Right kidney (tissue), 9 donors: ENCODE data around the gene PICALM.
"Not testable (repeated sequence)": the region's sequence is repeated elsewhere in the genome, so short reads cannot be mapped to it uniquely, and the experiment has no call there.

Experiments used
- DNase-seq: peaks from one replicate; pipeline ENCODE4 v3.0.0-alpha.2; 2016
- long read RNA-seq, 8 donors: transcript quantifications; one replicate each; lab custom pipeline, GENCODE V29; 2026

Gene PICALM
- long read RNA-seq, donor 1, transcript PICALM-219 (20 exons, 3,474 nt), result minor isoform, 8 of 98 reads
- long read RNA-seq, donor 1, transcript PICALM-205 (3 exons, 738 nt), result major isoform, 10 of 98 reads
- long read RNA-seq, donor 1, partial matches to known transcripts, result 72 of 98 reads
- long read RNA-seq, donor 1, other reads (novel, unspliced or antisense), result 6 of 98 reads
- long read RNA-seq, donor 2, transcript PICALM-205 (3 exons, 738 nt), result major isoform, 5 of 8 reads
- long read RNA-seq, donor 2, partial matches to known transcripts, result 0 of 8 reads
- long read RNA-seq, donor 2, other reads (novel, unspliced or antisense), result 0 of 8 reads
- long read RNA-seq, donor 3, transcript PICALM-205 (3 exons, 738 nt), result minor isoform, 5 of 12 reads
- long read RNA-seq, donor 3, transcript PICALM-219 (20 exons, 3,474 nt), result major isoform, 7 of 12 reads
- long read RNA-seq, donor 3, partial matches to known transcripts, result 0 of 12 reads
- long read RNA-seq, donor 3, other reads (novel, unspliced or antisense), result 0 of 12 reads
- long read RNA-seq, donor 4, transcript PICALM-219 (20 exons, 3,474 nt), result major isoform, 9 of 34 reads
- long read RNA-seq, donor 4, transcript PICALM-205 (3 exons, 738 nt), result major isoform, 9 of 34 reads
- long read RNA-seq, donor 4, partial matches to known transcripts, result 11 of 34 reads
- long read RNA-seq, donor 4, other reads (novel, unspliced or antisense), result 5 of 34 reads
- long read RNA-seq, donor 5, transcript PICALM-219 (20 exons, 3,474 nt), result major isoform, 12 of 23 reads
- long read RNA-seq, donor 5, partial matches to known transcripts, result 0 of 23 reads
- long read RNA-seq, donor 5, other reads (novel, unspliced or antisense), result 8 of 23 reads
- long read RNA-seq, donor 6, transcript PICALM-219 (20 exons, 3,474 nt), result major isoform, 12 of 47 reads
- long read RNA-seq, donor 6, transcript PICALM-205 (3 exons, 738 nt), result minor isoform, 9 of 47 reads
- long read RNA-seq, donor 6, partial matches to known transcripts, result 15 of 47 reads
- long read RNA-seq, donor 6, other reads (novel, unspliced or antisense), result 9 of 47 reads
- long read RNA-seq, donor 7, transcript PICALM-205 (3 exons, 738 nt), result major isoform, 14 of 114 reads
- long read RNA-seq, donor 7, transcript PICALM-219 (20 exons, 3,474 nt), result major isoform, 14 of 114 reads
- long read RNA-seq, donor 7, partial matches to known transcripts, result 71 of 114 reads
- long read RNA-seq, donor 7, other reads (novel, unspliced or antisense), result 13 of 114 reads
- long read RNA-seq, donor 8, transcript PICALM-205 (3 exons, 738 nt), result major isoform, 15 of 27 reads
- long read RNA-seq, donor 8, transcript PICALM-219 (20 exons, 3,474 nt), result minor isoform, 6 of 27 reads
- long read RNA-seq, donor 8, partial matches to known transcripts, result 6 of 27 reads
- long read RNA-seq, donor 8, other reads (novel, unspliced or antisense), result 0 of 27 reads

GRCh38 chr11:86068951-86069407 is at the start of gene PICALM:
TSS of gene PICALM (minus strand) at chr11:86069084. CDS start at chr11:86068780, 304 bp downstream.
- DNase-seq, result peak; percentile 91

- no peak for DNase-seq
Observed at GRCh38 chr11:86118253-86118652, 49.4 kb upstream of the PICALM start.

GRCh38 chr11:86117712-86118063 is 48.8 kb upstream of the PICALM start:
- no peak for DNase-seq

GRCh38 chr11:86117001-86117711 is 48.3 kb upstream of the PICALM start:
- DNase-seq, result no peak

- no peak for DNase-seq
Observed at GRCh38 chr11:86116386-86116726, 47.5 kb upstream of the PICALM start.

- DNase-seq, result no peak
Observed at GRCh38 chr11:86115542-86116385, 46.9 kb upstream of the PICALM start.

GRCh38 chr11:86108890-86109638 is 40.2 kb upstream of the PICALM start:
- DNase-seq, result no peak

- no peak for DNase-seq
Observed at GRCh38 chr11:86108191-86108590, 39.3 kb upstream of the PICALM start.

GRCh38 chr11:86106916-86107315 is 38.0 kb upstream of the PICALM start:
- no peak for DNase-seq

GRCh38 chr11:86106031-86106430 is 37.1 kb upstream of the PICALM start:
- DNase-seq, result not testable (repeated sequence)

GRCh38 chr11:86105601-86106000 is 36.7 kb upstream of the PICALM start:
- not testable (repeated sequence) for DNase-seq

- DNase-seq, result no peak
Observed at GRCh38 chr11:86103808-86104207, 34.9 kb upstream of the PICALM start.

- DNase-seq, result no peak
Observed at GRCh38 chr11:86101941-86102407, 33.1 kb upstream of the PICALM start.

- DNase-seq, result no peak
Observed at GRCh38 chr11:86101493-86101892, 32.6 kb upstream of the PICALM start.

GRCh38 chr11:86099874-86100273 is 31.0 kb upstream of the PICALM start:
- no peak for DNase-seq

GRCh38 chr11:86097980-86098379 is 29.1 kb upstream of the PICALM start:
- no peak for DNase-seq

- DNase-seq, result no peak
Observed at GRCh38 chr11:86091566-86091965, 22.7 kb upstream of the PICALM start.

GRCh38 chr11:86091086-86091485 is 22.2 kb upstream of the PICALM start:
- DNase-seq, result no peak

GRCh38 chr11:86089659-86090058 is 20.8 kb upstream of the PICALM start:
- no peak for DNase-seq

GRCh38 chr11:86087688-86088087 is 18.8 kb upstream of the PICALM start:
- not testable (repeated sequence) for DNase-seq
